Astrocyte of the hippocampus (primary cell): Measurements from ENCODE around the gene LY6G6F.
A peak's percentile ranks its signal among the peaks of the same experiment; 100 is the strongest.

ENCODE experiments used
- DNase-seq: peaks from one replicate; pipeline ENCODE4 v3.0.0; 2011; ENCODE audit warnings: low read depth, low spot score

The LY6G6F gene

GRCh38 chr6:31723980-31724691 lies 17.5 kb downstream of the LY6G6F start:
- no peak for DNase-seq

GRCh38 chr6:31725502-31726350 lies 19.1 kb downstream of the LY6G6F start:
- no peak for DNase-seq

DNA sequence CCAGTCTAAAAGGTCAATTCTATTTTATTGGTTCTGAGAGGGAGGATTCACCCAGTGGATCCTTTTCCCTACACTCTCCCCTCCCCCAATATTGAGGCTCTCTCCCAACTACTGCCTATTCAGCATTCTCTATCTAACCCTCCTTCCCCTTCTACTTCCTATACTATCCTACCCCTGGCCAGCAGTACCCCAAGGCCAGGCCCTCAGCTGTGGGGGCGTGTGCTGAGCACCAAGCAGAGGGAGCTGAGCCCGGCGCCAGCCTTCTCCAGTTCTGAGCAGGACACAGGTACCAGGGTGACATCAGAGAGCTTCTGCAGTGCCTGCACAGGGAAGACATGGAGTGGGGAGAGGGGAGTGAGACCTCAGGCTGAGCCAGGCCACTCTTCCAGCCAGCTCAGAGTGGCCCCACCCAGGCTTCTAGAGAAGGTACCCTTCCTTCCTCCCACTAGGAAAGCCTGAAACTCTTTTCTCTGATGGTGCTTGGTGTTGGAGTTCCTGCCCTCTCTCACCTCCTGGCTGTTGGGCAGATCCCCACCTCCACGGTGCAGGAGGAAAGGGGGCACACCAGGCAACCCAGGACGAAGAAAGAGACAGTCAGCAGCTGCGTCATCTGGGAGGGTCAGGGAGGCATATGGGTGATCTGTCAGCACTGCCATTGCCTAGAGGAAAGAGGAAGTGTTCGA lies 20.5 kb downstream of the LY6G6F start:
- no peak for DNase-seq

GRCh38 chr6:31727717-31728671 lies 21.3 kb downstream of the LY6G6F start:
- DNase-seq, result no peak

GRCh38 chr6:31728767-31729514 lies 22.3 kb downstream of the LY6G6F start, which contains the start of gene DDAH2:
TSS of gene DDAH2 (minus strand) at chr6:31729299. CDS start at chr6:31729161, 138 bp downstream.
- no peak for DNase-seq

GRCh38 chr6:31729515-31729978 lies 22.9 kb downstream of the LY6G6F start:
- DNase-seq, result peak; percentile 93

DNA sequence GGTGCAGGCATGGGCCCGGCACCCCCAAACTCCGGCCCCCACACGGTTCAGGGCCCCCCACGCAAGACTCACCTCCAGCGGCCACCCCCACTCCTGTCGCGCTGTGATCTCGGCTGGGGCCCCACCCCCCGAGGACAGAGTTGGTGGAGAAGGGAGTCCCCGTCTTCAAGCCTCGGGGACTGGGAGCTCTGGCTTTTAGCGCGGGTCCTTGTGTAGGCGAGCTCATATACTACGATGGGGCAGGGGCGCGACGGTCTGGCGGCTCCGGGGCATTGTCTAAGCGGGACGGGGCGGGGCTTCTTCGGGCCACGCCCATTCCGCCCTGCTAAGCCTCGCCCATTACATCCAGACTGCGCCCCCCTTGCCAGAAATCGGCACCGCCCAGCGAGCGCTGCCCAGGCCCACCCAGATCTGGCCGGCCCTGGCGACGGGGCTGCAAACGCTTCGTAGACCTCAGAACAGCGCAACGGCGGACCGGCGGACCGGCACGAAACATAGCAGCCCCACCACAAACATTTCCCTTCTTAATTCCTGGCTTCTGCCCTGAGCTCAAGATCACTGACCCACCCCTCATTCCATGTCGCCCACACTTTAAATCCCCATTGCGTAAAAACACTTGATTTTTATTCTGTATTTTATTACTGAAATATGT lies 23.4 kb downstream of the LY6G6F start:
- DNase-seq, result peak; percentile 97

DNA sequence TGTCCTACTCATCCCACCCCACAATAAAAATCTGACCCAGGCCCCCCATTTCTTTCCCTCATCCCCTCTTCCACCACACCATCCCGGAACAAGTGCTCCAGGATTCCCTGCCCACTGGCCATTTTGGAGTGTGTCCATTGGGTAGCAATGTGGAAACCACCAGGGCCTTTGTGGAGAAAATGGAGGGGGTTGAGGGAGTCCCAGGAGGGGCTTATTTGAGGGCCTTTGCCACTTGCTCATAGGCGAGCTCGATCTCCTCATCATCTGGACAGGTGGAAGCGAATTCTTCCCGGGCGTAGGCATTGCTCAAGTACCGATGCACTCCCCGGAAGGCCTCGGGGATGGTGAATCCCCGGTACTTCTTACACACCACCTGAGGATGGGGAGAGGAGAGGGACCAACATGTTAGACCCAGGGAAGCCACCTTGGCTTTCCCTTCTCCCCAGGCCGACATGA lies 24.0 kb downstream of the LY6G6F start:
- no peak for DNase-seq

DNA sequence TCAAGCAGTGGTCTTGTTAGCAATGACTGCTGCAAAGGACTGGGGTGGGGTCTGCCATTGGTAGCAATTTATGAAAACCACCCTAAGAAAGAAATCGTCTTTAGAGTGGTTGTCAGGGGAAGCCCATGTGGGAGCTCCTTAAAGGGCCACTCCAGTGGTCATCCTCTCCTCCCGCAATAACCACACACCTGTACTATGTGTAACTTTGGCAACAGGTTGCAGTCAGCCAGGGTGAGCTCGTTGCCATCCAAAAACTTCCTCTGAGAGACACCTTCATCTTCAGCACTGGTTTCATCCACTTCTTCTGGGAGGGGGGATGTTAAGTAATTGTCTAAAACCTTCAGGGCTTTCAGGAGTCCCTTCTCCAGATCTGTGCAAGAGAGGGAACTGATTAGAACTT lies 25.4 kb downstream of the LY6G6F start:
- no peak for DNase-seq

DNA sequence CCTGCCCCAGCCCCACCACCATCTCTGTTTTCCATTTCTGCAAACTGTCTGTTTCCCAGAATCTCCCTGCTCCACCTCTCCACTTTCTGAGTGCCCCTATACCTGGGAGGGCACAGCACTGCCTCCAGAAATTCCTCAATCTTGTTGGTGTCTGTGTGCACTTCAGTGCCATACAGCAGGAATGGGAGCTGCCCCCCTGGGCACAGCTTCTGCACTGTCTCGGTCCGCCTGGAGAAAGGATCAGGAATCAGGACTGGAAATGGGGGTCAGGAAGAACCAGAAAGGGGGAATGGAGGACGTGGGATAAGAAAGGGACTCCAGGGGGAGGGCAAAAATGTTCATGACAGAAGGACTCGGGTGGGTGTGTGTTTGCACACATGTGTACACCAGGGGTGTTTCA lies 27.1 kb downstream of the LY6G6F start:
- no peak for DNase-seq

GRCh38 chr6:31734247-31734820 lies 27.7 kb downstream of the LY6G6F start:
- DNase-seq, result no peak

- peak; percentile 78 for DNase-seq
Observed at GRCh38 chr6:31734821-31735406, 28.2 kb downstream of the LY6G6F start.

DNA sequence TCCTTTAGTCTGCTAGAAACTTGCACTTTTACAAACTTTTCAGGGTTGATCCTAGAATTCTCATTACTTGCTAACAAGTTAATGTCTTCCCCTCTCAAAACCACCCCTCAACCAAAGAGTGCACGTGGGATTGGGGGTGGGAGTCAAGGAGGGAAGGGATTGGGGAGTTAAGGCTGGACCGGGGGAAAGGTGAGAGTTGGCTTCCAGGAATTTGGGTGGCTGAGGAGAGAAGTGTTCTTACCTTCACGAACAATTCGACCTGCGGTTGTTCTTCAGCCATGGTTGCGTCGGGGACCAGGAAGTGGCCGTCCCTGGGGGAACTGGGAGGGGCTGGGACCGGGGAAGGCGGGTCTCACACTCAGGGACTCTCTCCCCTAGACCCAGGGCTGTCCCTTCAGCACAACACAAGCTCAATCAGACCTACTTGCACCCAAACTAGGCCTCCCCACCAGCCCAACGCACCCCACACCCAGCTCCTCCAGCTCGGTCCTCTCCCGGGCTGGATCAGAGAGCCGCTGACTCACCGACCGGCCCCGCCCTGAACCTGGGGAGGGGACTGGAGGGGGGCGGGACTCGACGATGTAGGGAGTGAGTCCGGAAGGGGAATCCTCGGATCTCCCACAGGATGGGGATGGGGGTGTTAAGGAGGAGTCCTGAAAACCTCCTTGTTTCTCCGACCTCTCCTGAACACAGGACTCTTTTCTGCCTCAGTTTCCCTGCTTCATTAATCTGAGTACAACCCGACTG lies 29.5 kb downstream of the LY6G6F start, which contains the start of gene CLIC1:
Gene CLIC1 (minus strand): TSS at position 510 of the 747 bp plus-strand sequence. CDS start 230 bp downstream, at position 280.
- peak; percentile 92 for DNase-seq

DNA sequence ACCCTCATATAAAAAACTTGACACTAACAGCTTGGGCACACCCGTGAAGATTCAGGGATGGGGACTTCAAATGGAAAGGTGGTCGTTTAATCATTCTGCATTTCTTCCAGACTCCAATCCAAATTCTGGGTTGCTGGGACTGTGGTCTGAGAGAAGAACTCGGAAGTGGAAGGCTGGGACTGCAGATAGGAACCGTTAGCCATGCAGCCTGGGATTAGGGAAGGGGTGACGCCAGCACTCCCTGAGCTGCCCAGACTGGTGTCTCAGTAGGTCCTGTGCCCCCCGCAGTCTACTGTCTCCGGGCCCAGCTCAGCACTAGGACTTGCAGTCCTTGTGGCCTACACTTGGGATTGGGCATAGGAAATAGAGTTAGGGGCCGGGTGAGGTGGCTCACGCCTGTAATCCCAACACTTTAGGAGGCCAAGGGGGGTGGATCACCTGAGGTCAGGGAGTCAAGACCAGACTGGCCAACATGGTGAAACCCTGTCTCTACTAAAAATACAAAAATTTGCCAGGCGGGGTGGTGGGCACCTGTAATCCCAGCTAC lies 30.2 kb downstream of the LY6G6F start:
- no peak for DNase-seq

- DNase-seq, result no peak
Observed at GRCh38 chr6:31737315-31737990, 30.8 kb downstream of the LY6G6F start.

GRCh38 chr6:31737991-31738979 lies 31.6 kb downstream of the LY6G6F start:
- peak; percentile 75 for DNase-seq
